HepG2 (cell line): ENCODE data around the gene HPS1. TPM values are rescaled to one million over a fixed set of nuclear protein-coding genes. Genes with fewer than 3 reads are reported as not detected.
A peak's percentile ranks its signal among the peaks of the same experiment; 100 is the strongest.

Source experiments
- AGO1 ChIP-seq: fragments of 200-400 bp; formaldehyde crosslinking; IDR thresholded peaks from 2 replicates; pipeline ENCODE4 v1.6.1; 2017; ENCODE audit warnings: mild to moderate bottlenecking, low read depth, low read length, moderate library complexity; ENCODE audit not compliant: poor library complexity, severe bottlenecking
- ARID2 ChIP-seq: sonication (generic); formaldehyde crosslinking; IDR thresholded peaks from 2 replicates; pipeline ENCODE4 v1.8.1; 2022; ENCODE audit warnings: mild to moderate bottlenecking, missing genetic modification reagents, borderline replicate concordance
- ASH2L ChIP-seq: fragments of 300-600, 200-600 bp; sonication (generic); IDR thresholded peaks from 2 replicates; pipeline ENCODE4 v1.7.0; 2017; ENCODE audit warnings: low read depth, mild to moderate bottlenecking, moderate library complexity, mixed read lengths, low read length; ENCODE audit not compliant: insufficient read length
- FOXP1 ChIP-seq, 2 experiments: fragments of 450-650 bp in 1 of 2; IDR thresholded peaks; 2 replicates each; pipeline ENCODE4 v1.6.1; 2017 to 2018; ENCODE audit warnings: antibody characterized with exemption in 1 of 2
- JUNB ChIP-seq: sonication (generic); formaldehyde crosslinking; IDR thresholded peaks from 2 replicates; pipeline ENCODE4 v1.8.0; 2022; ENCODE audit warnings: missing genetic modification reagents, mild to moderate bottlenecking, borderline replicate concordance
- MAFK ChIP-seq, 2 experiments: IDR thresholded peaks in 1 of 2; conservative IDR thresholded peaks in 1 of 2; 2 replicates each; pipeline ENCODE4 v1.6.1; 2011; ENCODE audit warnings: improper control_type of control experiment in 2 of 2, low read length in 2 of 2
- NR2F6 ChIP-seq, 2 experiments: IDR thresholded peaks; 2 replicates each; pipeline ENCODE4 v1.6.1; 2016; ENCODE audit warnings: antibody characterized with exemption in 1 of 2, mild to moderate bottlenecking in 1 of 2
- PHB2 ChIP-seq: fragments of 450-650 bp; IDR thresholded peaks from 2 replicates; pipeline ENCODE4 v1.6.1; 2018; ENCODE audit not compliant: partially characterized antibody
- SCMH1 ChIP-seq: sonication (generic); formaldehyde crosslinking; IDR thresholded peaks from 2 replicates; pipeline ENCODE4 v1.9.0; 2021; ENCODE audit warnings: missing genetic modification reagents, mild to moderate bottlenecking, borderline replicate concordance
- SP4 ChIP-seq: sonication (generic); formaldehyde crosslinking; IDR thresholded peaks from 2 replicates; pipeline ENCODE4 v1.8.1; 2023; ENCODE audit warnings: mild to moderate bottlenecking, missing genetic modification reagents
- SRSF1 ChIP-seq: fragments of 200-400 bp; formaldehyde crosslinking; optimal IDR thresholded peaks from 2 replicates; pipeline ENCODE3; 2017; ENCODE audit warnings: mild to moderate bottlenecking, low read depth, low read length, moderate library complexity
- TBX2 ChIP-seq: sonication (generic); formaldehyde crosslinking; IDR thresholded peaks from 2 replicates; pipeline ENCODE4 v1.5.0; 2020; ENCODE audit warnings: missing genetic modification reagents, mild to moderate bottlenecking, borderline replicate concordance
- ZBTB3 ChIP-seq: sonication (generic); formaldehyde crosslinking; IDR thresholded peaks from 2 replicates; pipeline ENCODE4 v1.4.0; 2020; ENCODE audit warnings: low read depth, mild to moderate bottlenecking, moderate library complexity, missing genetic modification reagents, borderline replicate concordance
- ZEB1 ChIP-seq: IDR thresholded peaks from 2 replicates; pipeline ENCODE4 v1.6.1; 2012; ENCODE audit warnings: mild to moderate bottlenecking, low read depth, inconsistent platforms; ENCODE audit not compliant: insufficient replicate concordance
- ZFP62 ChIP-seq: sonication (generic); formaldehyde crosslinking; IDR thresholded peaks from 2 replicates; pipeline ENCODE4 v1.4.0; 2020; ENCODE audit warnings: missing genetic modification reagents
- ZFX ChIP-seq: sonication (generic); formaldehyde crosslinking; IDR thresholded peaks from 2 replicates; pipeline ENCODE4 v1.4.0; 2020; ENCODE audit warnings: mild to moderate bottlenecking, low read depth, missing genetic modification reagents, moderate library complexity
- ZNF235 ChIP-seq: sonication (generic); formaldehyde crosslinking; IDR thresholded peaks from 2 replicates; pipeline ENCODE4 v1.8.1; 2023; ENCODE audit warnings: mild to moderate bottlenecking, missing genetic modification reagents, borderline replicate concordance
- ZNF251 ChIP-seq: sonication (generic); formaldehyde crosslinking; IDR thresholded peaks from 2 replicates; pipeline ENCODE4 v1.9.0; 2021; ENCODE audit warnings: mild to moderate bottlenecking, missing genetic modification reagents
- ZNF329 ChIP-seq: sonication (generic); formaldehyde crosslinking; IDR thresholded peaks from 2 replicates; pipeline ENCODE4 v1.9.0; 2021; ENCODE audit warnings: low read depth, mild to moderate bottlenecking, missing genetic modification reagents
- ZNF441 ChIP-seq: sonication (generic); formaldehyde crosslinking; IDR thresholded peaks from 2 replicates; pipeline ENCODE4 v1.7.0; 2021; ENCODE audit warnings: missing genetic modification reagents, borderline replicate concordance
- ZNF644 ChIP-seq: IDR thresholded peaks from 2 replicates; pipeline ENCODE4 v1.6.1; 2016; ENCODE audit warnings: low read depth
- ZNF766 ChIP-seq: sonication (generic); formaldehyde crosslinking; IDR thresholded peaks from 2 replicates; pipeline ENCODE4 v1.5.0; 2020; ENCODE audit warnings: missing genetic modification reagents, borderline replicate concordance
- ZNF878 ChIP-seq: sonication (generic); formaldehyde crosslinking; IDR thresholded peaks from 2 replicates; pipeline ENCODE4 v1.8.1; 2023; ENCODE audit warnings: mild to moderate bottlenecking, missing genetic modification reagents, moderate library complexity
- polyA plus RNA-seq, 8 experiments: library from polyadenylated mRNA; depleted of rRNA in 3 of 8; stranded (reverse) in 7 of 8; unstranded in 1 of 8; fragments of >200 nt; fragmentation: Illumina TruSeq in 4 of 8; extraction: Trizol in 4 of 8; gene quantifications; 2 replicates each; pipeline versions ENCODE4 v1.2.1 to v1.2.3, GENCODE V29; 2011 to 2016; ENCODE audit warnings: low read depth in 4 of 8, missing spikeins in 1 of 8, mixed read lengths in 1 of 8; ENCODE audit not compliant: insufficient read depth in 1 of 8
- total RNA-seq, 5 experiments: library from RNA; depleted of rRNA; stranded (reverse); fragments of >200 nt; fragmentation: Illumina TruSeq; extraction: Trizol; gene quantifications; 2 replicates each; pipeline ENCODE4 v1.2.3, GENCODE V29; 2016; ENCODE audit warnings: low read depth in 1 of 5
- TF ChIP-seq, protein P1 (sequence below): sonication (generic); formaldehyde crosslinking; IDR thresholded peaks from 2 replicates; pipeline ENCODE4 v1.8.0; 2022; ENCODE audit warnings: mild to moderate bottlenecking, missing genetic modification reagents; ENCODE audit not compliant: insufficient replicate concordance
- TF ChIP-seq, protein P2 (sequence below): sonication (generic); formaldehyde crosslinking; IDR thresholded peaks from 2 replicates; pipeline ENCODE4 v1.5.1; 2020; ENCODE audit warnings: missing genetic modification reagents, mild to moderate bottlenecking, borderline replicate concordance
- TF ChIP-seq, protein P3 (sequence below): IDR thresholded peaks from 2 replicates; pipeline ENCODE4 v1.6.1; 2018; ENCODE audit warnings: missing genetic modification reagents, mild to moderate bottlenecking, missing compliant biosample characterization

HPS1 gene
- total and polyA plus RNA-seq, 2 of the 13 experiments (the other 11 are each of a cell fraction or from before 2014, with no cell fraction given) = 24.6 to 25.8 TPM

DNA sequence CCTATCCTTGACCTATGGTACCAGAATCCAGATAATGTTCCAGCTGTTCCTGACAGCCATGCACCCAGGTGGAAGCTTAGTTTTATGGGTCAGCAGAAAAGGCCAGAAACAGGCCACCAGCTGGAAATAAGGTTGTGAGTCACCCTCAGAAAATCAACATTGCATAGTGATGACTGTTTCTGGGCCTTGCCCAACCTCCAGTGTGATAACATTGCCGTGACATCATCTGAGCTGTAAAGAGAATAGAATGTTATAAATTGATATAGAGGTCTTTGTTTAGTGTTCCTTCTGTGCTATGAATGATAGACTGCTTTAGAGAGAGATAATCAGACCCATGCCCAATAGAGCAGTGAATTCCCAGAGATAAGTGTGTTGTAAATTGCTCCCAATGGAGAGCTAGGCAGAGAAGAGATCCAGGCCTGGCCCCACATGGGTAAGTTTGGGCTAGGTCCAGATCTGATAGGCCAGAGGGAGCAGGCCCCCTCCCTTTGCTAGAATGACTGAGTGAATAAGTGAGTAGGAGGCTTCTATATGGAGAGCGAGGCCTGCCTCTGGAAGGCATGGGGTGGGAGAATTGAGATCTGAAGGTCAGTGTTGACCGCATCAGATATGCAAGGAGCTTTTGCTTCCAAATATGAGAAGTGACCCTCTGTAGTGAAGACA, 14.2 kb upstream of the HPS1 start (continued):
- no peak for TF ChIP-seq ZNF251 (CRISPR knock-in tag)
- peak; percentile 64; the same call in 1 of the 2 replicates for TF ChIP-seq NR2F6 (IDR thresholded peaks at IDR 0.05)
- TF ChIP-seq NR2F6 (CRISPR knock-in tag; IDR thresholded peaks at IDR 0.05) = peak; percentile 73
- TF ChIP-seq SCMH1 (CRISPR knock-in tag) = no peak
- no peak for TF ChIP-seq ARID2 (CRISPR knock-in tag)
- TF ChIP-seq, protein P1, sequence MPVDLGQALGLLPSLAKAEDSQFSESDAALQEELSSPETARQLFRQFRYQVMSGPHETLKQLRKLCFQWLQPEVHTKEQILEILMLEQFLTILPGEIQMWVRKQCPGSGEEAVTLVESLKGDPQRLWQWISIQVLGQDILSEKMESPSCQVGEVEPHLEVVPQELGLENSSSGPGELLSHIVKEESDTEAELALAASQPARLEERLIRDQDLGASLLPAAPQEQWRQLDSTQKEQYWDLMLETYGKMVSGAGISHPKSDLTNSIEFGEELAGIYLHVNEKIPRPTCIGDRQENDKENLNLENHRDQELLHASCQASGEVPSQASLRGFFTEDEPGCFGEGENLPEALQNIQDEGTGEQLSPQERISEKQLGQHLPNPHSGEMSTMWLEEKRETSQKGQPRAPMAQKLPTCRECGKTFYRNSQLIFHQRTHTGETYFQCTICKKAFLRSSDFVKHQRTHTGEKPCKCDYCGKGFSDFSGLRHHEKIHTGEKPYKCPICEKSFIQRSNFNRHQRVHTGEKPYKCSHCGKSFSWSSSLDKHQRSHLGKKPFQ (CRISPR knock-in tag) = no peak
- TF ChIP-seq ZNF235 = no peak
- TF ChIP-seq, protein P2, sequence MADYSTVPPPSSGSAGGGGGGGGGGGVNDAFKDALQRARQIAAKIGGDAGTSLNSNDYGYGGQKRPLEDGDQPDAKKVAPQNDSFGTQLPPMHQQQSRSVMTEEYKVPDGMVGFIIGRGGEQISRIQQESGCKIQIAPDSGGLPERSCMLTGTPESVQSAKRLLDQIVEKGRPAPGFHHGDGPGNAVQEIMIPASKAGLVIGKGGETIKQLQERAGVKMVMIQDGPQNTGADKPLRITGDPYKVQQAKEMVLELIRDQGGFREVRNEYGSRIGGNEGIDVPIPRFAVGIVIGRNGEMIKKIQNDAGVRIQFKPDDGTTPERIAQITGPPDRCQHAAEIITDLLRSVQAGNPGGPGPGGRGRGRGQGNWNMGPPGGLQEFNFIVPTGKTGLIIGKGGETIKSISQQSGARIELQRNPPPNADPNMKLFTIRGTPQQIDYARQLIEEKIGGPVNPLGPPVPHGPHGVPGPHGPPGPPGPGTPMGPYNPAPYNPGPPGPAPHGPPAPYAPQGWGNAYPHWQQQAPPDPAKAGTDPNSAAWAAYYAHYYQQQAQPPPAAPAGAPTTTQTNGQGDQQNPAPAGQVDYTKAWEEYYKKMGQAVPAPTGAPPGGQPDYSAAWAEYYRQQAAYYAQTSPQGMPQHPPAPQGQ (CRISPR knock-in tag) = no peak
- no peak for TF ChIP-seq ZFX (CRISPR knock-in tag)
- TF ChIP-seq JUNB (CRISPR knock-in tag) = peak; percentile 89
- no peak for TF ChIP-seq ASH2L
- TF ChIP-seq ZNF441 (CRISPR knock-in tag) = no peak
- no peak for TF ChIP-seq SRSF1
- no peak for TF ChIP-seq AGO1
- no peak for TF ChIP-seq ZEB1
- no peak for TF ChIP-seq ZNF878
- TF ChIP-seq ZBTB3 (CRISPR knock-in tag) = no peak
- no peak for TF ChIP-seq TBX2 (CRISPR knock-in tag)
- TF ChIP-seq SP4 (CRISPR knock-in tag) = no peak
- no peak for TF ChIP-seq FOXP1 (IDR thresholded peaks at IDR 0.05)
- no peak for TF ChIP-seq FOXP1 (CRISPR knock-in tag; IDR thresholded peaks at IDR 0.05)
- no peak for TF ChIP-seq PHB2
- TF ChIP-seq ZNF766 = no peak
- TF ChIP-seq MAFK (conservative IDR thresholded peaks at IDR 0.05 in 1 of 2, IDR thresholded peaks at IDR 0.05 in 1 of 2; ENCODE audit: low read length in 2 of 2) = peak; percentile 77 to 86
- TF ChIP-seq ZFP62 (CRISPR knock-in tag) = no peak
- no peak for TF ChIP-seq ZNF329 (CRISPR knock-in tag)
- TF ChIP-seq, protein P3, sequence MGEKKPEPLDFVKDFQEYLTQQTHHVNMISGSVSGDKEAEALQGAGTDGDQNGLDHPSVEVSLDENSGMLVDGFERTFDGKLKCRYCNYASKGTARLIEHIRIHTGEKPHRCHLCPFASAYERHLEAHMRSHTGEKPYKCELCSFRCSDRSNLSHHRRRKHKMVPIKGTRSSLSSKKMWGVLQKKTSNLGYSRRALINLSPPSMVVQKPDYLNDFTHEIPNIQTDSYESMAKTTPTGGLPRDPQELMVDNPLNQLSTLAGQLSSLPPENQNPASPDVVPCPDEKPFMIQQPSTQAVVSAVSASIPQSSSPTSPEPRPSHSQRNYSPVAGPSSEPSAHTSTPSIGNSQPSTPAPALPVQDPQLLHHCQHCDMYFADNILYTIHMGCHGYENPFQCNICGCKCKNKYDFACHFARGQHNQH (CRISPR knock-in tag) = 0 out of 2 replicates have a peak, but pooled peaks have one; percentile 65
- TF ChIP-seq ZNF644 (CRISPR knock-in tag) = no peak
